ENCODE results near the gene SLCO6A1.

SLCO6A1 gene, protein sequence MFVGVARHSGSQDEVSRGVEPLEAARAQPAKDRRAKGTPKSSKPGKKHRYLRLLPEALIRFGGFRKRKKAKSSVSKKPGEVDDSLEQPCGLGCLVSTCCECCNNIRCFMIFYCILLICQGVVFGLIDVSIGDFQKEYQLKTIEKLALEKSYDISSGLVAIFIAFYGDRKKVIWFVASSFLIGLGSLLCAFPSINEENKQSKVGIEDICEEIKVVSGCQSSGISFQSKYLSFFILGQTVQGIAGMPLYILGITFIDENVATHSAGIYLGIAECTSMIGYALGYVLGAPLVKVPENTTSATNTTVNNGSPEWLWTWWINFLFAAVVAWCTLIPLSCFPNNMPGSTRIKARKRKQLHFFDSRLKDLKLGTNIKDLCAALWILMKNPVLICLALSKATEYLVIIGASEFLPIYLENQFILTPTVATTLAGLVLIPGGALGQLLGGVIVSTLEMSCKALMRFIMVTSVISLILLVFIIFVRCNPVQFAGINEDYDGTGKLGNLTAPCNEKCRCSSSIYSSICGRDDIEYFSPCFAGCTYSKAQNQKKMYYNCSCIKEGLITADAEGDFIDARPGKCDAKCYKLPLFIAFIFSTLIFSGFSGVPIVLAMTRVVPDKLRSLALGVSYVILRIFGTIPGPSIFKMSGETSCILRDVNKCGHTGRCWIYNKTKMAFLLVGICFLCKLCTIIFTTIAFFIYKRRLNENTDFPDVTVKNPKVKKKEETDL

DNA sequence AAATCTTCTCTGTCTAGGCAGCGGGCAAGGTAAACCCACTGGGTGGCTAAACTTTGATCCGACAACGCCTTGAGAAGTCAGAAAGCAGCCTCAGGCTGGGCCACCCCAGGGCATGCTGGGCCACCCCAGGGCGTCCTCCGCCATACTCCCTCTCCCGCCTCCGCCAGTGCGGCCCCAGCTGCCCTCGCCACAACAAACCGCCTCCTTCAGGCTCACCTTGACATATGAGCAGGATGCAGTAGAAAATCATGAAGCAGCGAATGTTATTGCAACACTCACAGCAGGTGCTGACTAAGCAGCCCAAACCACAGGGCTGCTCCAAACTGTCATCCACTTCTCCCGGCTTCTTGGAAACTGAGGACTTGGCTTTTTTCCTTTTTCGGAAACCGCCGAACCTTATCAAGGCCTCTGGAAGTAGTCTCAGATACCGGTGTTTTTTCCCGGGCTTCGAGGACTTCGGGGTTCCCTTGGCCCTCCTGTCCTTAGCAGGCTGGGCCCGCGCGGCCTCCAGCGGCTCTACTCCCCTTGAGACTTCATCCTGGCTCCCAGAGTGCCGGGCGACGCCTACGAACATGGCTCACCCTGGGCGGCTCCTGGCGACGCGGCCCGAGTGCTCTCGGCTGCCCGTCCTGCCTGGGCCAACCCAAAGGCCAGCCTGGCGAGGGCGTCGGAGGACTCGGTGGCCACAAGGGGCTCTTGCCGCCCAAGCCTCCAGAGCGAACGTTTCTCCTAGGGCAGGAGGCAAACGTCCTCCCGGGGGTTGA lies at the start of gene SLCO6A1:
Gene SLCO6A1 (minus strand): TSS at position 731 of the 764 bp plus-strand sequence. CDS start 157 bp downstream, at position 574.
- Mint-ChIP-seq H3K9me3 (no peaks in the 10 kb centered on the region), H3K36me3 (no peaks in the 10 kb centered on the region), H3K27me3 (no peaks in the 10 kb centered on the region), H3K27ac (no peak within 1 kb of the TSS), H3K4me3 (no peak within 1 kb of the TSS), H3K4me1 (no peaks in the 10 kb centered on the region)
- peak; percentile 44 for ATAC-seq

GRCh38 chr5:102547141-102548035 lies 48.6 kb upstream of the SLCO6A1 start:
- no peak for ATAC-seq
- Mint-ChIP-seq H3K27ac (no peak overlapping the region), H3K4me3 (no peak overlapping the region), H3K27me3 (no peaks in the 10 kb centered on the region), H3K9me3 (peaks cover 8% of the 10 kb centered on the region), H3K4me1 (no peaks in the 10 kb centered on the region), H3K36me3 (no peaks in the 10 kb centered on the region)

DNA sequence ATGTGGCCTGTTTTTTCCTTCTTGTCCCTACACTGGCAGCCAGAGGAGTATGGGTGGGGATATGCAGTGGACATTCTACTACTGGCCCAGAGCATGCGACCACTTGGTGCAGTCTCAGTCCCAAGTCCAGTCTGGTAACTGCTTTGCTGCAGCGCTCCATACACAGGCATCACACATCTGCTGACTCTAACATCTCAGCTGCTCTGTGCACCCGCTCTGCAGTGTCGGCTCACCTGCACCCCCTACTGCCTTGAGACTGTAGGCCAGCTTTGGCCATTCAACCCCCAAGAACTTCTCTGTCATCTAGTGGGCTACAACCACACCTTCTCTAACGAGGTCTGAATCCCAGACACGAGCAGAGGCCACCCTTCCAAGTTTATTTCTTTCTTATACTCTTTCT lies 46.4 kb upstream of the SLCO6A1 start:
- peaks cover 3% of the 10 kb centered on the region for H3K9me3 Mint-ChIP-seq
- H3K27me3 Mint-ChIP-seq, result no peaks in the 10 kb centered on the region
- no peak overlapping the region for H3K4me3 Mint-ChIP-seq
- peaks cover 5% of the 10 kb centered on the region for H3K4me1 Mint-ChIP-seq
- H3K27ac Mint-ChIP-seq, result no peak overlapping the region
- H3K36me3 Mint-ChIP-seq, result no peaks in the 10 kb centered on the region
- ATAC-seq, result peak; percentile 55

DNA sequence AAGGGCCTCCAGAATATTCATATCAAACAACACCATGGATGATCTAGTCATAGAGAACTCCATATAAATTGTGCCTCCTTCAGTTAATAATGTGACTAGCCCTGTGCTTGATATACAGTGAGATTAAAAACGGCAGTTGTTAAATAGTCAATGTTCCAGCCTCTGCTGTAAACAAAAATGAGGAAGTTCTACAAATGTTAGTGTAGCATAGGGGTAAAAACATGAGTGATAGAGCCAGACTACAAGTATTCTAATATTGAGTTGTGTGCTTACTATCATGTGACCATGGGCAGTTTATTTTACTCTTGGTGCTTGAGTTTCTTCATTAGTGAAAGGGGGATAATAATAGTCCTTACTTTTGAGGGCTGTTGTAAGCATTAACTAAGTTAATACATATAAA lies 43.3 kb upstream of the SLCO6A1 start:
- H3K27me3 Mint-ChIP-seq, result no peaks in the 10 kb centered on the region
- no peak overlapping the region for H3K27ac Mint-ChIP-seq
- no peak for ATAC-seq
- no peaks in the 10 kb centered on the region for H3K36me3 Mint-ChIP-seq
- no peak overlapping the region for H3K4me3 Mint-ChIP-seq
- peaks cover 5% of the 10 kb centered on the region for H3K4me1 Mint-ChIP-seq
- no peaks in the 10 kb centered on the region for H3K9me3 Mint-ChIP-seq

- Mint-ChIP-seq H3K27me3 (no peaks in the 10 kb centered on the region), H3K36me3 (no peaks in the 10 kb centered on the region), H3K4me3 (no peak overlapping the region), H3K27ac (no peak overlapping the region), H3K9me3 (no peaks in the 10 kb centered on the region), H3K4me1 (peaks cover 5% of the 10 kb centered on the region)
- no peak for ATAC-seq
Observed at GRCh38 chr5:102539996-102540728, 41.4 kb upstream of the SLCO6A1 start.

GRCh38 chr5:102539562-102539961 lies 40.8 kb upstream of the SLCO6A1 start:
- Mint-ChIP-seq H3K4me3 (no peak overlapping the region), H3K27ac (no peak overlapping the region), H3K4me1 (peaks cover 5% of the 10 kb centered on the region), H3K36me3 (no peaks in the 10 kb centered on the region), H3K27me3 (no peaks in the 10 kb centered on the region), H3K9me3 (no peaks in the 10 kb centered on the region)
- no peak for ATAC-seq

DNA sequence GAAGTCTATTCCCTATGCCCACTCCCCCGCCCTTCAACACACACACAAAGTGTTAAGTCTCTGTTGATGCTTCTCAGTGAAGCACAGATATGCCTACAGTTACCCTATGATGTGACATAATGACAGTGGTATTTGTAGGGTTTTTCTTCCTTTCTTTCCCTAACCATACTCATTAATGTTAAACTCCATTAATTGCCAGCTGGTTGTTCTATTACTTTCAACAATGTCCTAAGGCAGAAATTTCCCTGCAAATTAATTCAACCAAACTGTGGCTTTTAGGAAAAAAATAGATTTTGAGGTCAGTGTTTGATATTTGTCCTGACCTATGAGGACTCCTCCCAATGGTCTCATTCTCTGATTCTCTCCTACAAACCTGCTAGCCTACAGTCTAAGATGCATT lies 38.2 kb upstream of the SLCO6A1 start:
- no peak overlapping the region for H3K27ac Mint-ChIP-seq
- H3K9me3 Mint-ChIP-seq, result no peaks in the 10 kb centered on the region
- H3K27me3 Mint-ChIP-seq, result no peaks in the 10 kb centered on the region
- peaks cover 2% of the 10 kb centered on the region for H3K4me1 Mint-ChIP-seq
- no peak overlapping the region for H3K4me3 Mint-ChIP-seq
- ATAC-seq, result no peak
- no peaks in the 10 kb centered on the region for H3K36me3 Mint-ChIP-seq

- Mint-ChIP-seq H3K4me1 (no peaks in the 10 kb centered on the region), H3K27ac (no peak overlapping the region), H3K27me3 (no peaks in the 10 kb centered on the region), H3K36me3 (no peaks in the 10 kb centered on the region), H3K9me3 (no peaks in the 10 kb centered on the region), H3K4me3 (no peak overlapping the region)
- ATAC-seq, result no peak
Observed at GRCh38 chr5:102536323-102536928, 37.6 kb upstream of the SLCO6A1 start.

DNA sequence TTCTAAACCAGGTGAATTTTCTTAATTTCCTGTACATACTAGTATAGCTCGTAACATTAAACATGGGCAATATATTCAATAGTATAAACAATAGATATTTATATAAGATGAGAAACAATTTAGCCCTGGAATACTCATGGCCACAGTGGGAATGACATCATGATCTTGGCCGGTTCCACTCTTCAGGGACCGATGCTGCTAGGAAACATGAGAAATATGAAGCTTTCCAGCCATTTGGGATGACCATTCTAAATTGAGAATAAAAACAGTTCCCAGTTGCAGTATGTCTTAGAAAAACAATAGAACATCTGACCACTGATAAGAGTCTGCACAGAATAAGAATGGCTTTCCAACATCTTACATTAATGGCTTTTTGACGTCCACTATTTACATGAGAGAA lies 33.3 kb upstream of the SLCO6A1 start:
- no peak overlapping the region for H3K27ac Mint-ChIP-seq
- no peak for ATAC-seq
- no peaks in the 10 kb centered on the region for H3K9me3 Mint-ChIP-seq
- no peaks in the 10 kb centered on the region for H3K36me3 Mint-ChIP-seq
- no peak overlapping the region for H3K4me3 Mint-ChIP-seq
- H3K4me1 Mint-ChIP-seq, result no peaks in the 10 kb centered on the region
- no peaks in the 10 kb centered on the region for H3K27me3 Mint-ChIP-seq

DNA sequence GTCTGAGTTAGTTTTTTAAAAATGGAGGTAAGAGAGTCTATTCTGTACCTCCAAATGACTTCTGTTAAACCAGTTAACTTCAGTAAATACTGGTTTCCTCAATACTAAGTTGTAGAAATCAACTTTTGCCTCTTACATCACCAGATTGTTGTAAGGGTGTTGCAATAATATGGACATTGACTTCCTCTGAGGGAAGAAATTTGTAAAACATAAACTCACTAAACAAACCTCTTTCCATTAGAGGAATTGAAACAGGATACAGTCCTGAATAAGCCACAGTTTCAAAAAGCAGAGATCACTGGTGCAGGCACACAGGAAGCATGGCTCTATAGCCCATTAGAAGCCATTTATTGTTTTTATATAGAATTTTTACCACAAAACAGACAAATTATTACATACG lies 32.7 kb upstream of the SLCO6A1 start:
- Mint-ChIP-seq H3K27ac (no peak overlapping the region), H3K27me3 (no peaks in the 10 kb centered on the region), H3K36me3 (no peaks in the 10 kb centered on the region), H3K4me3 (no peak overlapping the region), H3K9me3 (no peaks in the 10 kb centered on the region), H3K4me1 (no peaks in the 10 kb centered on the region)
- ATAC-seq, result no peak

GRCh38 chr5:102529447-102529846 lies 30.6 kb upstream of the SLCO6A1 start:
- ATAC-seq, result no peak
- Mint-ChIP-seq H3K27me3 (no peaks in the 10 kb centered on the region), H3K27ac (no peak overlapping the region), H3K4me3 (no peak overlapping the region), H3K36me3 (no peaks in the 10 kb centered on the region), H3K9me3 (peaks cover under 1% of the 10 kb centered on the region), H3K4me1 (no peaks in the 10 kb centered on the region)

DNA sequence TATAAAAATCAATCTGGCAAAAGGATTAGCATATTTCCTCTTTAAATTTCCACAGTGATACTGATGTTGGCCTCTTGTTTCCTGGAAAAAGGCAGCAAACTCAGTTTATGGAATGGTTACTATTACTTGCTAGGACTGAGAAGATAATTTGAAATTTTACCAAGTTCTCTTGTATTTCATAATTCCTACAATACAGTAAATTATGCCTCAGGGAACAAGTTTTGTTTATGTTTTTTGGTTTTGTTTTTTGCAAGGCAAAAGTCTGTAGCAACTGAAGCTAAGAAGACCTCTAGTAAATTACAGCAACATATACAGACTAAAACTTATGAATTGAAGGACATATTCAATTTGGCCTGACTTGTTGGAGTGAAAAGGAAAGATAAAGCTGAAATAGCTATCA lies 30.2 kb upstream of the SLCO6A1 start:
- Mint-ChIP-seq H3K27ac (no peak overlapping the region), H3K36me3 (no peaks in the 10 kb centered on the region), H3K9me3 (peaks cover 2% of the 10 kb centered on the region), H3K4me3 (no peak overlapping the region), H3K4me1 (no peaks in the 10 kb centered on the region), H3K27me3 (no peaks in the 10 kb centered on the region)
- no peak for ATAC-seq

GRCh38 chr5:102528600-102528999 lies 29.8 kb upstream of the SLCO6A1 start:
- ATAC-seq, result no peak
- Mint-ChIP-seq H3K9me3 (peaks cover 2% of the 10 kb centered on the region), H3K36me3 (no peaks in the 10 kb centered on the region), H3K4me3 (no peak overlapping the region), H3K27ac (no peak overlapping the region), H3K27me3 (no peaks in the 10 kb centered on the region), H3K4me1 (peaks cover 3% of the 10 kb centered on the region)

DNA sequence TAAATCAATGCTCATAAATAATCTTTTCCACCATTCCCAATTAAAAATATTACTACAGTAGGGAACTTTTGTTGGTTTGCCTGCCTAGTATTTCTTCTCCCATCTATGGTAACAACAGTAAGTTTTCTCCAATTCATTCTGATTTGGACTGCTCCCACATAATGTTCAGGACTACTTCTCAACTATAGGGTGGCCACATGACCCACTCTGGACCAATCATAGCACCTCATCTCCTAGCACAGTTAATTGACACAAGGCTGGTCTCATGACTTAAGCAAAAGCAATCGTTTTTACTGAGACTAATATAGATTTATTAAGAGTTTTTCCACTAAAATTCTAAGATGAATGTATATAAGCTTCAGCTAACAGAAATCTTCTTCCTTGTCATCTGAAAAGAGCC lies 28.7 kb upstream of the SLCO6A1 start:
- H3K27me3 Mint-ChIP-seq, result no peaks in the 10 kb centered on the region
- peaks cover 10% of the 10 kb centered on the region for H3K4me1 Mint-ChIP-seq
- H3K4me3 Mint-ChIP-seq, result no peak overlapping the region
- H3K27ac Mint-ChIP-seq, result no peak overlapping the region
- H3K36me3 Mint-ChIP-seq, result no peaks in the 10 kb centered on the region
- no peak for ATAC-seq
- peaks cover 2% of the 10 kb centered on the region for H3K9me3 Mint-ChIP-seq

Measured in stimulated activated memory B cell treated with anti-CD40 and anti-IgM and Interleukin-4, amounts not matched to agents 10 μg/mL and 1 μg/mL and 100 μg/mL, for 72 hours (primary cell).